IMR-90 (cell line): ENCODE results near the gene ZNF362. TPM values are rescaled to one million over a fixed set of nuclear protein-coding genes. Genes with fewer than 3 reads are reported as not detected.

ENCODE experiments used
- ATAC-seq: fragments of 200-7000 bp; cut with Tn5 transposase; 2 replicates; pipeline ENCODE4 v1.9.1; 2020; ENCODE audit warnings: low read depth, mild to moderate bottlenecking, moderate library complexity
- BruUV-seq: library from RNA; stranded (reverse); fragments of 400-500 nt; replicated peaks from 2 replicates; lab custom pipeline; 2021; lab: Mats Ljungman, UMichigan
- CTCF ChIA-PET: fragments of 300-600 bp; formaldehyde crosslinking; extraction: SDS; loops from one replicate; lab custom pipeline; 2021; ENCODE audit warnings: antibody characterized with exemption; lab: Yijun Ruan, JAX
- POLR2A ChIA-PET: fragments of 300-600 bp; sonication (Branson Sonifier 250); formaldehyde crosslinking; loops from one replicate; lab custom pipeline; 2022; ENCODE audit warnings: antibody characterized with exemption; ENCODE audit not compliant: unreplicated experiment; lab: Charles Lee
- DNase-seq: peaks from one replicate; pipeline ENCODE4 v3.0.0; 2013
- H2AFZ ChIP-seq: replicated peaks from 2 replicates; pipeline ENCODE3; 2013; ENCODE audit warnings: low read length, mild to moderate bottlenecking; ENCODE audit not compliant: poor library complexity
- H2AK5ac ChIP-seq: 2 replicates; pipeline ENCODE4 v1.6.1; 2013; ENCODE audit warnings: low read depth, low read length, inconsistent platforms
- H2AK9ac ChIP-seq: replicated peaks from 2 replicates; pipeline ENCODE3; 2013; ENCODE audit warnings: mild to moderate bottlenecking, low read depth, low read length, moderate library complexity; ENCODE audit not compliant: poor library complexity
- H2BK120ac ChIP-seq: 2 replicates; pipeline ENCODE4 v1.6.1; 2013; ENCODE audit warnings: low read depth, low read length, inconsistent platforms
- H2BK15ac ChIP-seq: 3 replicates; pipeline ENCODE4 v1.6.1; 2013; ENCODE audit warnings: low read depth, low read length, inconsistent platforms
- H2BK20ac ChIP-seq: 2 replicates; pipeline ENCODE4 v1.6.1; 2013; ENCODE audit warnings: low read depth, mild to moderate bottlenecking, inconsistent platforms, low read length, moderate library complexity
- H2BK5ac ChIP-seq: 2 replicates; pipeline ENCODE4 v1.6.1; 2013; ENCODE audit warnings: mild to moderate bottlenecking, low read depth, low read length, inconsistent platforms; ENCODE audit not compliant: poor library complexity, severe bottlenecking
- H3K14ac ChIP-seq: replicated peaks from 2 replicates; pipeline ENCODE4 v1.6.1; 2013; ENCODE audit warnings: low read depth, low read length, inconsistent platforms
- H3K18ac ChIP-seq: 2 replicates; pipeline ENCODE4 v1.6.1; 2013; ENCODE audit warnings: low read depth, low read length, control low read depth
- H3K23ac ChIP-seq: 2 replicates; pipeline ENCODE4 v1.6.1; 2013; ENCODE audit warnings: low read depth, low read length, inconsistent platforms
- H3K27ac ChIP-seq: 2 replicates; pipeline ENCODE4 v1.5.1; 2013; ENCODE audit warnings: mild to moderate bottlenecking, control low read depth, low read length; ENCODE audit not compliant: insufficient read depth
- H3K27me3 ChIP-seq: 2 replicates; pipeline ENCODE4 v1.6.1; 2013; ENCODE audit warnings: low read length; ENCODE audit not compliant: control insufficient read depth, insufficient read depth
- H3K36me3 ChIP-seq: 2 replicates; pipeline ENCODE4 v1.6.1; 2013; ENCODE audit warnings: low read length, mixed read lengths; ENCODE audit not compliant: control insufficient read depth, insufficient read depth
- H3K4ac ChIP-seq: 2 replicates; pipeline ENCODE4 v1.6.1; 2013; ENCODE audit warnings: low read depth, low read length, inconsistent platforms
- H3K4me1 ChIP-seq: 2 replicates; pipeline ENCODE4 v1.6.1; 2013; ENCODE audit warnings: low read length, mixed read lengths; ENCODE audit not compliant: control insufficient read depth, insufficient read depth
- H3K4me2 ChIP-seq: 2 replicates; pipeline ENCODE4 v1.6.1; 2013; ENCODE audit warnings: low read depth, mild to moderate bottlenecking, control low read depth, low read length, moderate library complexity
- H3K4me3 ChIP-seq: 2 replicates; pipeline ENCODE4 v1.5.1; 2013; ENCODE audit warnings: low read depth, mild to moderate bottlenecking, control low read depth, low read length, moderate library complexity; ENCODE audit not compliant: insufficient read depth
- H3K56ac ChIP-seq: 2 replicates; pipeline ENCODE4 v1.6.1; 2013; ENCODE audit warnings: low read length, inconsistent platforms; ENCODE audit not compliant: insufficient read depth; ENCODE audit errors: extremely low read depth
- H3K79me1 ChIP-seq, 2 experiments: 2 replicates each; pipeline ENCODE4 v1.6.1; 2013; ENCODE audit warnings: low read length in 2 of 2, inconsistent platforms in 1 of 2, low read depth in 1 of 2
- H3K9ac ChIP-seq: 2 replicates; pipeline ENCODE4 v1.6.1; 2013; ENCODE audit warnings: low read depth, low read length, control low read depth
- H3K9me1 ChIP-seq: 2 replicates; pipeline ENCODE4 v1.6.1; 2013; ENCODE audit warnings: low read length, inconsistent platforms; ENCODE audit not compliant: insufficient read depth
- H3K9me3 ChIP-seq: 2 replicates; pipeline ENCODE4 v1.6.1; 2013; ENCODE audit warnings: low read length; ENCODE audit not compliant: control insufficient read depth, insufficient read depth
- H4K20me1 ChIP-seq: 2 replicates; pipeline ENCODE4 v1.6.1; 2013; ENCODE audit warnings: low read length, inconsistent platforms; ENCODE audit not compliant: insufficient read depth
- H4K5ac ChIP-seq: 2 replicates; pipeline ENCODE4 v1.6.1; 2013; ENCODE audit warnings: mild to moderate bottlenecking, low read depth, low read length, control low read depth
- H4K8ac ChIP-seq, 2 experiments: 2 replicates each; pipeline ENCODE4 v1.6.1; 2013; ENCODE audit warnings: low read depth in 2 of 2, low read length in 2 of 2, control low read depth in 1 of 2, inconsistent platforms in 1 of 2
- H4K91ac ChIP-seq: 2 replicates; pipeline ENCODE4 v1.6.1; 2013; ENCODE audit warnings: low read depth, low read length, inconsistent platforms; ENCODE audit not compliant: insufficient read depth
- BHLHE40 ChIP-seq: fragments of 150-350 bp; IDR thresholded peaks from 2 replicates; pipeline ENCODE4 v1.6.1; 2016; ENCODE audit warnings: mild to moderate bottlenecking, low read depth, low read length
- CEBPB ChIP-seq: IDR thresholded peaks from 2 replicates; pipeline ENCODE4 v1.6.1; 2012; ENCODE audit warnings: low read depth, low read length, improper control_type of control experiment
- FOS ChIP-seq: fragments of 150-350 bp; IDR thresholded peaks from 2 replicates; pipeline ENCODE4 v1.6.1; 2016; ENCODE audit warnings: low read depth, low read length
- MAFK ChIP-seq: IDR thresholded peaks from 2 replicates; pipeline ENCODE4 v1.6.1; 2012; ENCODE audit warnings: low read depth, low read length, improper control_type of control experiment
- MAZ ChIP-seq: IDR thresholded peaks from 2 replicates; pipeline ENCODE4 v1.6.1; 2012; ENCODE audit warnings: low read depth, mild to moderate bottlenecking, low read length, improper control_type of control experiment, moderate library complexity, borderline replicate concordance
- MXI1 ChIP-seq: IDR thresholded peaks from 2 replicates; pipeline ENCODE4 v1.6.1; 2012; ENCODE audit warnings: low read depth, mild to moderate bottlenecking, low read length, moderate library complexity, borderline replicate concordance
- NFE2L2 ChIP-seq: fragments of 150-350 bp; IDR thresholded peaks from 2 replicates; pipeline ENCODE4 v1.6.1; 2016; ENCODE audit warnings: low read depth, mild to moderate bottlenecking, low read length
- POLR2A ChIP-seq: IDR thresholded peaks from 2 replicates; pipeline ENCODE4 v1.6.1; 2012; ENCODE audit warnings: mild to moderate bottlenecking, low read depth, low read length
- RAD21 ChIP-seq: IDR thresholded peaks from 2 replicates; pipeline ENCODE4 v1.6.1; 2012; ENCODE audit warnings: low read length, improper control_type of control experiment
- RCOR1 ChIP-seq: IDR thresholded peaks from 2 replicates; pipeline ENCODE4 v1.6.1; 2012; ENCODE audit warnings: mild to moderate bottlenecking, low read length, improper control_type of control experiment; ENCODE audit not compliant: insufficient replicate concordance
- SMC3 ChIP-seq: fragments of 150-350 bp; IDR thresholded peaks from 2 replicates; pipeline ENCODE4 v1.6.1; 2016; ENCODE audit warnings: low read depth, mild to moderate bottlenecking, antibody characterized with exemption, low read length, moderate library complexity
- whole genome bisulfite sequencing, 2 experiments: methylation state at CpG; one replicate each; pipeline versions ENCODE4 v1.1.5 to v1.1.7; 2013; ENCODE audit warnings: missing lambda C conversion rate in 2 of 2; ENCODE audit not compliant: insufficient read length in 1 of 2; ENCODE audit errors: extremely low coverage in 2 of 2; 5-methylcytosine and 5-hydroxymethylcytosine counted together
- dilution Hi-C: fragments of 300-500 bp; cut with HindIII; formaldehyde crosslinking; loops from one replicate; pipeline ENCODE4 v1.14.3; 2018; ENCODE audit warnings: low sequenced_read_pairs; ENCODE audit not compliant: unreplicated experiment
- in situ Hi-C: fragments of 300-500 bp; cut with MboI; formaldehyde crosslinking; loops from 3 replicates; pipeline ENCODE4 v1.14.3; 2019; ENCODE audit warnings: low sequenced_read_pairs, inconsistent platforms, mixed read lengths
- intact Hi-C: fragments of 100-400 bp; cut with micrococcal nuclease; formaldehyde crosslinking; loops from 2 replicates; pipeline ENCODE4 v1.10.0; 2022
- polyA plus RNA-seq, 3 experiments: library from polyadenylated mRNA; depleted of rRNA; stranded (reverse); fragments of >200 nt; gene quantifications; 2 replicates each; pipeline ENCODE4 v1.2.3, GENCODE V29; 2012; ENCODE audit warnings: low replicate concordance in 1 of 3
- total RNA-seq: library from RNA; depleted of rRNA; stranded (reverse); fragments of >200 nt; gene quantifications from 2 replicates; pipeline ENCODE4 v1.2.3, GENCODE V29; 2012
- TF ChIP-seq, protein P1 (sequence below): fragments of 150-350 bp; IDR thresholded peaks from 2 replicates; pipeline ENCODE4 v1.6.1; 2017; ENCODE audit warnings: mild to moderate bottlenecking, antibody characterized with exemption, low read length, low read depth
- TF ChIP-seq, protein P2 (sequence below): fragments of 150-350 bp; IDR thresholded peaks from 2 replicates; pipeline ENCODE4 v1.6.1; 2016; ENCODE audit warnings: low read depth, mild to moderate bottlenecking, low read length, moderate library complexity, borderline replicate concordance
- TF ChIP-seq, protein P3 (sequence below): conservative IDR thresholded peaks from 2 replicates; pipeline ENCODE4 v1.5.1; 2012; ENCODE audit warnings: mild to moderate bottlenecking, low read depth, low read length, improper control_type of control experiment

Gene ZNF362
- total and polyA plus RNA-seq, 2 of the 4 experiments (the other 2 are of a cell fraction): 5.7 to 12.9 TPM

DNA sequence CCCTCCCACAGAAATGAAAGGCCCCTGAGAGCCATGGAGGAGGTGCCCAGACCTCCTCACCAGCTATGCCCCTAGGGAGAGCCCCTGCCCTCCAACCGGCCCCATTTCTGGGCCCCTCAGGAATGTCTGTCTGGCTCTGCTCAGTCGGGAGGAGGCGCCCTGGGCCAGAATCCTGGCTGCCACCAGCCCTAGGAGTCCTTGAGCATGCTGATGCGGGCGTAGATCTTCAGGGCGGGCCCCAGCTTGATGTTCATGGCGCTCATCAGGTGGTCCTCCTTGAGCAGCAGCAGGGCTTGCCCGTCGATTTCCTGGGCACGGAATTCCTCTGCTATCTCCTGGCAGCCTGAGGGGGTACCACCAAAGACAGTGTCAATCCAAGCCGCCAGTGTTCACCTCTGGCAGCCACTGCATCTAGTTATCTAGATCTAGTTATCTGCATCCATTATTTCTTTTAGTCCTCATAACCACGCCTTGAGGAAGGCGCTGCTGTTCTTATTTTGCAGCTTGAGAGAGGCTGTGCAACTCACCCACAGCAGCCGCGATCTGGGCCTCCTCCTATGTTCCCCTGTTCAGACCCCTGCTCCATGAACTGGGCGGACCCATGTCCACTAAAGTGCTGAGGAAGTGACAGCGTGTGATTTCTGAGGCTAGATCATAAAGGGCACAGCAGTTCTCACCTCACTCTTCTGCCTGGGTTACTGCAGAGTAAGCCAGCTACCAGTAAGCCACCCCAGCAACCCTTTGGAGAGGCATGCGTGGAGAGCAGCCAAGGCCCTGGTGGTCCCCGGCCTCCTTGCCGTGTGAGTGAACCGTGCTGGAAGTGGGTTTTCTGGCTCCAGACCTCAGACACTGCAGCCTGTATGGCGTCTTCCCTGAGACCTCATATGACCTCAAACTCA is 68.6 kb downstream of the ZNF362 start:
- Histone ChIP-seq H3K9me1 (peaks cover 9% of the 10 kb centered on the region; the same call in 1 of the 2 replicates), H2AK5ac (no peak overlapping the region), H2AK9ac (peak overlapping the region; percentile 58), H2BK20ac (no peak overlapping the region), H3K9me3 (no peaks in the 10 kb centered on the region), H3K27me3 (no peaks in the 10 kb centered on the region), H3K79me1 (peaks cover 45 to 63% of the 10 kb centered on the region in 2 experiments), H4K91ac (no peak overlapping the region), H3K14ac (no peak overlapping the region), H3K56ac (no peak overlapping the region), H3K4me3 (no peak overlapping the region), H3K9ac (no peak overlapping the region), H3K27ac (no peak overlapping the region), H4K20me1 (peaks cover 67% of the 10 kb centered on the region), H4K5ac (no peak overlapping the region), H3K4ac (no peak overlapping the region), H2BK5ac (no peak overlapping the region), H3K36me3 (peaks cover 75% of the 10 kb centered on the region), H3K18ac (no peak overlapping the region), H2BK15ac (no peak overlapping the region), H3K23ac (no peak overlapping the region), H2BK120ac (no peak overlapping the region), H4K8ac (no peak overlapping the region), H3K4me2 (no peak overlapping the region), H3K4me1 (peaks cover 13% of the 10 kb centered on the region), H2AFZ (no peak overlapping the region)
- dilution Hi-C loops (no loop called here), intact Hi-C loops (loop anchor here (5.0 kb wide), 1 partner anchor 42 kb away; no protein-coding TSS in a partner anchor), in situ Hi-C loops (no loop called here)
- POLR2A ChIA-PET: interaction anchor here (0.6 kb wide), 1 partner anchor 39 kb away, joined by 3 read pairs; no protein-coding TSS in a partner anchor
- whole genome bisulfite sequencing, 2 experiments: 85% methylated on average over 12 of the region's 22 CpGs; no CpG with 5 or more reads in 1 of the 2 experiments
- CTCF ChIA-PET: no interaction called here
- BruUV-seq: no TSS peak
- DNase-seq (no peak), ATAC-seq (no peak)
- TF ChIP-seq BHLHE40 (no peak), MAFK (no peak), FOS (no peak), POLR2A (no peak), SMC3 (no peak), MAZ (no peak), RAD21 (no peak), CEBPB (no peak), RCOR1 (no peak), NFE2L2 (no peak), MXI1 (no peak)
- TF ChIP-seq, protein P1, sequence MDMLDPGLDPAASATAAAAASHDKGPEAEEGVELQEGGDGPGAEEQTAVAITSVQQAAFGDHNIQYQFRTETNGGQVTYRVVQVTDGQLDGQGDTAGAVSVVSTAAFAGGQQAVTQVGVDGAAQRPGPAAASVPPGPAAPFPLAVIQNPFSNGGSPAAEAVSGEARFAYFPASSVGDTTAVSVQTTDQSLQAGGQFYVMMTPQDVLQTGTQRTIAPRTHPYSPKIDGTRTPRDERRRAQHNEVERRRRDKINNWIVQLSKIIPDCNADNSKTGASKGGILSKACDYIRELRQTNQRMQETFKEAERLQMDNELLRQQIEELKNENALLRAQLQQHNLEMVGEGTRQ: no peak
- TF ChIP-seq, protein P2, sequence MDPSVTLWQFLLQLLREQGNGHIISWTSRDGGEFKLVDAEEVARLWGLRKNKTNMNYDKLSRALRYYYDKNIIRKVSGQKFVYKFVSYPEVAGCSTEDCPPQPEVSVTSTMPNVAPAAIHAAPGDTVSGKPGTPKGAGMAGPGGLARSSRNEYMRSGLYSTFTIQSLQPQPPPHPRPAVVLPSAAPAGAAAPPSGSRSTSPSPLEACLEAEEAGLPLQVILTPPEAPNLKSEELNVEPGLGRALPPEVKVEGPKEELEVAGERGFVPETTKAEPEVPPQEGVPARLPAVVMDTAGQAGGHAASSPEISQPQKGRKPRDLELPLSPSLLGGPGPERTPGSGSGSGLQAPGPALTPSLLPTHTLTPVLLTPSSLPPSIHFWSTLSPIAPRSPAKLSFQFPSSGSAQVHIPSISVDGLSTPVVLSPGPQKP: no peak
- TF ChIP-seq, protein P3, sequence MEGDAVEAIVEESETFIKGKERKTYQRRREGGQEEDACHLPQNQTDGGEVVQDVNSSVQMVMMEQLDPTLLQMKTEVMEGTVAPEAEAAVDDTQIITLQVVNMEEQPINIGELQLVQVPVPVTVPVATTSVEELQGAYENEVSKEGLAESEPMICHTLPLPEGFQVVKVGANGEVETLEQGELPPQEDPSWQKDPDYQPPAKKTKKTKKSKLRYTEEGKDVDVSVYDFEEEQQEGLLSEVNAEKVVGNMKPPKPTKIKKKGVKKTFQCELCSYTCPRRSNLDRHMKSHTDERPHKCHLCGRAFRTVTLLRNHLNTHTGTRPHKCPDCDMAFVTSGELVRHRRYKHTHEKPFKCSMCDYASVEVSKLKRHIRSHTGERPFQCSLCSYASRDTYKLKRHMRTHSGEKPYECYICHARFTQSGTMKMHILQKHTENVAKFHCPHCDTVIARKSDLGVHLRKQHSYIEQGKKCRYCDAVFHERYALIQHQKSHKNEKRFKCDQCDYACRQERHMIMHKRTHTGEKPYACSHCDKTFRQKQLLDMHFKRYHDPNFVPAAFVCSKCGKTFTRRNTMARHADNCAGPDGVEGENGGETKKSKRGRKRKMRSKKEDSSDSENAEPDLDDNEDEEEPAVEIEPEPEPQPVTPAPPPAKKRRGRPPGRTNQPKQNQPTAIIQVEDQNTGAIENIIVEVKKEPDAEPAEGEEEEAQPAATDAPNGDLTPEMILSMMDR: no peak
